NCI-H2081 (cell line): ENCODE results near the gene NLRP7.
"Not testable (repeated sequence)": the region's sequence is repeated elsewhere in the genome, so short reads cannot be mapped to it uniquely, and the experiment has no call there.

Experiments used
- DNase-seq, 2 experiments: peaks; one replicate each; lab custom pipeline; 2025; lab: John Stamatoyannopoulos, UW

NLRP7 gene

GRCh38 chr19:54947381-54947780 is at the start of gene NLRP7:
Gene NLRP7, minus strand, starts transcription at chr19:54947530.
- no peak for DNase-seq

- no peak for DNase-seq
These were observed 48.2 kb upstream of the NLRP7 start for GRCh38 chr19:54995561-54995960.

- DNase-seq: not testable (repeated sequence)
These were observed 42.2 kb upstream of the NLRP7 start for GRCh38 chr19:54989531-54989930.

GRCh38 chr19:54982562-54982961 is 35.2 kb upstream of the NLRP7 start:
- DNase-seq: not testable (repeated sequence)

- not testable (repeated sequence) for DNase-seq
These were observed 26.1 kb upstream of the NLRP7 start for GRCh38 chr19:54973229-54974090.

- DNase-seq: not testable (repeated sequence)
These were observed 24.1 kb upstream of the NLRP7 start for GRCh38 chr19:54971446-54971845.

- no peak for DNase-seq
These were observed 22.3 kb upstream of the NLRP7 start for GRCh38 chr19:54969647-54970046.

- no peak for DNase-seq
These were observed 20.3 kb upstream of the NLRP7 start for GRCh38 chr19:54967611-54968010.

GRCh38 chr19:54965055-54965454 is 17.7 kb upstream of the NLRP7 start:
- DNase-seq: not testable (repeated sequence)

- no peak for DNase-seq
These were observed 12.5 kb upstream of the NLRP7 start for GRCh38 chr19:54959840-54960239.

- DNase-seq: no peak
These were observed 8.0 kb upstream of the NLRP7 start for GRCh38 chr19:54955376-54955775.

GRCh38 chr19:54953345-54953713 is 6.0 kb upstream of the NLRP7 start:
- not testable (repeated sequence) for DNase-seq

GRCh38 chr19:54952591-54953344 is 5.4 kb upstream of the NLRP7 start:
- DNase-seq: no peak

GRCh38 chr19:54950580-54950979 is 3.2 kb upstream of the NLRP7 start:
- DNase-seq: not testable (repeated sequence)

GRCh38 chr19:54949412-54949811 is 2.1 kb upstream of the NLRP7 start:
- no peak for DNase-seq

- DNase-seq: not testable (repeated sequence)
These were observed 3.5 kb downstream of the NLRP7 start for GRCh38 chr19:54943772-54944361.

- not testable (repeated sequence) for DNase-seq
These were observed 7.8 kb downstream of the NLRP7 start for GRCh38 chr19:54939538-54939937.

GRCh38 chr19:54938906-54939305 is 8.4 kb downstream of the NLRP7 start:
- DNase-seq: no peak

- DNase-seq: no peak
These were observed 9.4 kb downstream of the NLRP7 start for GRCh38 chr19:54937926-54938325.

GRCh38 chr19:54928299-54928698 is 19.0 kb downstream of the NLRP7 start:
- no peak for DNase-seq

- no peak for DNase-seq
These were observed 24.1 kb downstream of the NLRP7 start for GRCh38 chr19:54923276-54923675.

GRCh38 chr19:54921082-54921481 is 26.2 kb downstream of the NLRP7 start:
- DNase-seq: no peak
